HepG2 (cell line): ENCODE data around the gene YBX2. TPM values are rescaled to one million over a fixed set of nuclear protein-coding genes. Genes with fewer than 3 reads are reported as not detected.

ENCODE experiments used
- ISL2 ChIP-seq: sonication (generic); formaldehyde crosslinking; IDR thresholded peaks from 2 replicates; pipeline ENCODE4 v1.5.0; 2020; ENCODE audit warnings: missing genetic modification reagents
- NFKB2 ChIP-seq: sonication (generic); formaldehyde crosslinking; IDR thresholded peaks from 2 replicates; pipeline ENCODE4 v1.4.0; 2020; ENCODE audit warnings: missing genetic modification reagents, borderline replicate concordance
- NFYC ChIP-seq: IDR thresholded peaks from 2 replicates; pipeline ENCODE4 v1.6.1; 2016; ENCODE audit warnings: missing genetic modification reagents, missing compliant biosample characterization
- SRSF4 ChIP-seq: fragments of 200-400 bp; formaldehyde crosslinking; IDR thresholded peaks from one replicate; pipeline ENCODE4 v1.6.1; 2018; ENCODE audit warnings: mild to moderate bottlenecking, low read depth, low read length, moderate library complexity; ENCODE audit not compliant: poor library complexity, severe bottlenecking
- STAG1 ChIP-seq: sonication (generic); formaldehyde crosslinking; IDR thresholded peaks from 2 replicates; pipeline ENCODE4 v1.4.0; 2020; ENCODE audit warnings: missing genetic modification reagents
- TCF7 ChIP-seq: sonication (generic); IDR thresholded peaks from 2 replicates; pipeline ENCODE4 v1.6.1; 2016; ENCODE audit warnings: antibody characterized with exemption, low read depth
- U2AF2 ChIP-seq: fragments of 200-400 bp; formaldehyde crosslinking; IDR thresholded peaks from 2 replicates; pipeline ENCODE4 v1.6.1; 2017; ENCODE audit warnings: low read depth, mild to moderate bottlenecking, low read length
- ZBTB3 ChIP-seq: sonication (generic); formaldehyde crosslinking; IDR thresholded peaks from 2 replicates; pipeline ENCODE4 v1.4.0; 2020; ENCODE audit warnings: low read depth, mild to moderate bottlenecking, moderate library complexity, missing genetic modification reagents, borderline replicate concordance
- ZC3H13 ChIP-seq: sonication (generic); formaldehyde crosslinking; IDR thresholded peaks from 2 replicates; pipeline ENCODE4 v1.8.1; 2023; ENCODE audit warnings: mild to moderate bottlenecking, missing genetic modification reagents, moderate library complexity
- ZFY ChIP-seq: sonication (generic); formaldehyde crosslinking; IDR thresholded peaks from 2 replicates; pipeline ENCODE4 v1.4.0; 2020; ENCODE audit warnings: missing genetic modification reagents
- ZNF562 ChIP-seq: sonication (generic); formaldehyde crosslinking; IDR thresholded peaks from 2 replicates; pipeline ENCODE4 v1.8.0; 2022; ENCODE audit warnings: missing genetic modification reagents, borderline replicate concordance
- ZNF570 ChIP-seq: sonication (generic); formaldehyde crosslinking; IDR thresholded peaks from 2 replicates; pipeline ENCODE4 v1.4.0; 2020; ENCODE audit warnings: mild to moderate bottlenecking, missing genetic modification reagents, borderline replicate concordance
- ZNF678 ChIP-seq: sonication (generic); formaldehyde crosslinking; IDR thresholded peaks from 2 replicates; pipeline ENCODE4 v1.4.0; 2020; ENCODE audit warnings: mild to moderate bottlenecking, missing genetic modification reagents
- ZNF724P ChIP-seq: sonication (generic); formaldehyde crosslinking; IDR thresholded peaks from 2 replicates; pipeline ENCODE4 v1.8.0; 2022; ENCODE audit warnings: missing genetic modification reagents, borderline replicate concordance
- polyA plus RNA-seq, 8 experiments: library from polyadenylated mRNA; depleted of rRNA in 3 of 8; stranded (reverse) in 7 of 8; unstranded in 1 of 8; fragments of >200 nt; fragmentation: Illumina TruSeq in 4 of 8; extraction: Trizol in 4 of 8; gene quantifications; 2 replicates each; pipeline versions ENCODE4 v1.2.1 to v1.2.3, GENCODE V29; 2011 to 2016; ENCODE audit warnings: low read depth in 4 of 8, missing spikeins in 1 of 8, mixed read lengths in 1 of 8; ENCODE audit not compliant: insufficient read depth in 1 of 8
- total RNA-seq, 5 experiments: library from RNA; depleted of rRNA; stranded (reverse); fragments of >200 nt; fragmentation: Illumina TruSeq; extraction: Trizol; gene quantifications; 2 replicates each; pipeline ENCODE4 v1.2.3, GENCODE V29; 2016; ENCODE audit warnings: low read depth in 1 of 5
- TF ChIP-seq, protein P1 (sequence below): sonication (generic); formaldehyde crosslinking; IDR thresholded peaks from 2 replicates; pipeline ENCODE4 v1.4.0; 2020; ENCODE audit warnings: mild to moderate bottlenecking, low read depth, missing genetic modification reagents
- TF ChIP-seq, protein P2 (sequence below), 2 experiments: IDR thresholded peaks; 2 replicates each; pipeline ENCODE4 v1.6.1; 2011 to 2012; ENCODE audit warnings: low read length in 2 of 2, borderline replicate concordance in 1 of 2, low read depth in 1 of 2, mild to moderate bottlenecking in 1 of 2, moderate library complexity in 1 of 2
- TF ChIP-seq, protein P3 (sequence below): sonication (generic); formaldehyde crosslinking; IDR thresholded peaks from 2 replicates; pipeline ENCODE4 v1.4.0; 2020; ENCODE audit warnings: missing genetic modification reagents
- TF ChIP-seq, protein P4 (sequence below): sonication (generic); formaldehyde crosslinking; IDR thresholded peaks from 2 replicates; pipeline ENCODE4 v1.5.0; 2020; ENCODE audit warnings: mild to moderate bottlenecking, low read depth, missing genetic modification reagents, borderline replicate concordance

Gene YBX2
- total and polyA plus RNA-seq, 2 of the 13 experiments (the other 11 are each of a cell fraction or from before 2014, with no cell fraction given) = 0.12 to 0.22 TPM

DNA sequence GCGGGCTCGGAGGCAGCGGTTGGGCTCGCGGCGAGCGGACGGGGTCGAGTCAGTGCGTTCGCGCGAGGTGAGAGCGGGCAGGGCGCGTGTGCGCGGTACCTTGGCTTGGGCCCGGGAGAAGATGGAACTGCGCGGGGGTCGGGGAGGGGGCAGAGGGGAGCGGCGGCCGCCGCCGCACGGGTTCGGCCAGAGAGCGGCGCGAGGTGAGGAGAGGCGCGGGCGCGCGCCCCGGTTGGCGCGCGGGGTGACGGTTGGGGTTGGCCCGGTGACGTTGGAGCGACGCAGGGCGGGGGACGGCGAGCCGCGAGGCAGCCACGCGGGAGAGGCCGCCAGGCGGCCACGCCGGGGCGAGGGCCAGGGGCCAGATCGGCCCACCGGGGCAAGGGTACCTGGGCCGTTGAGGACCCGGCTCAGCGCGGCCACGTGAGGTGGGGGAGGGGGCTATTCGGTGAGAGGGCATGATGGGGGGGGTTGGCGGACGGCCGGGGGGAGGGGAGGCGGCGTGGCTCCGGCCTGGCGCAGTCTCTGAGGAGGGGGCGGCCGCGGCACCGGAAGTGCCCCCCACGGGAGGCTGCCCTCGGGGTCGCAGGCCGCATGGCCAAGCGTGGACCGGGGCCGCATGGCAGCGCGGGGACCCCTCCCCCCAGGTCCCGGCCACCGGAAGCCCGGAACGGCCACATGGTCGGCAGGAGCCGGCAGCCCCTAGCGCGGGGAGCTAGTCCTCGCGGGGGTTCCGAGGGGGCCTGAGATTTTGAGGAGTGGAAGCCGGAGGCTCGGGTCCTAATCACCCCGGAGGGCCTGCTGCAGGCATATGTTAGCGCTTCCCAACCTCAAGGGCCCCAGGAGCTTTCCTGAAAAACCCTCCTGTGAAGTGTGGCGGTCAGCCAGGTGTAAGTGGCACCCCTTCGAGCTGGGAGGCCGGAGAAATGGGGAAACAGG, 13.5 kb upstream of the YBX2 start (continued):
- peak; percentile 52; the same call in 1 of the 2 replicates for TF ChIP-seq ZFY
- TF ChIP-seq ZBTB3 (CRISPR knock-in tag) = no peak
- TF ChIP-seq TCF7 = no peak
- TF ChIP-seq, protein P1, sequence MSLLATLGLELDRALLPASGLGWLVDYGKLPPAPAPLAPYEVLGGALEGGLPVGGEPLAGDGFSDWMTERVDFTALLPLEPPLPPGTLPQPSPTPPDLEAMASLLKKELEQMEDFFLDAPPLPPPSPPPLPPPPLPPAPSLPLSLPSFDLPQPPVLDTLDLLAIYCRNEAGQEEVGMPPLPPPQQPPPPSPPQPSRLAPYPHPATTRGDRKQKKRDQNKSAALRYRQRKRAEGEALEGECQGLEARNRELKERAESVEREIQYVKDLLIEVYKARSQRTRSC (CRISPR knock-in tag) = 0 out of 2 replicates have a peak, but pooled peaks have one; percentile 59
- no peak for TF ChIP-seq NFKB2 (CRISPR knock-in tag)
- TF ChIP-seq SRSF4 = no peak
- 0 out of 2 replicates have a peak, but pooled peaks have one; percentile 5 for TF ChIP-seq ZNF570 (CRISPR knock-in tag)
- TF ChIP-seq, protein P2, sequence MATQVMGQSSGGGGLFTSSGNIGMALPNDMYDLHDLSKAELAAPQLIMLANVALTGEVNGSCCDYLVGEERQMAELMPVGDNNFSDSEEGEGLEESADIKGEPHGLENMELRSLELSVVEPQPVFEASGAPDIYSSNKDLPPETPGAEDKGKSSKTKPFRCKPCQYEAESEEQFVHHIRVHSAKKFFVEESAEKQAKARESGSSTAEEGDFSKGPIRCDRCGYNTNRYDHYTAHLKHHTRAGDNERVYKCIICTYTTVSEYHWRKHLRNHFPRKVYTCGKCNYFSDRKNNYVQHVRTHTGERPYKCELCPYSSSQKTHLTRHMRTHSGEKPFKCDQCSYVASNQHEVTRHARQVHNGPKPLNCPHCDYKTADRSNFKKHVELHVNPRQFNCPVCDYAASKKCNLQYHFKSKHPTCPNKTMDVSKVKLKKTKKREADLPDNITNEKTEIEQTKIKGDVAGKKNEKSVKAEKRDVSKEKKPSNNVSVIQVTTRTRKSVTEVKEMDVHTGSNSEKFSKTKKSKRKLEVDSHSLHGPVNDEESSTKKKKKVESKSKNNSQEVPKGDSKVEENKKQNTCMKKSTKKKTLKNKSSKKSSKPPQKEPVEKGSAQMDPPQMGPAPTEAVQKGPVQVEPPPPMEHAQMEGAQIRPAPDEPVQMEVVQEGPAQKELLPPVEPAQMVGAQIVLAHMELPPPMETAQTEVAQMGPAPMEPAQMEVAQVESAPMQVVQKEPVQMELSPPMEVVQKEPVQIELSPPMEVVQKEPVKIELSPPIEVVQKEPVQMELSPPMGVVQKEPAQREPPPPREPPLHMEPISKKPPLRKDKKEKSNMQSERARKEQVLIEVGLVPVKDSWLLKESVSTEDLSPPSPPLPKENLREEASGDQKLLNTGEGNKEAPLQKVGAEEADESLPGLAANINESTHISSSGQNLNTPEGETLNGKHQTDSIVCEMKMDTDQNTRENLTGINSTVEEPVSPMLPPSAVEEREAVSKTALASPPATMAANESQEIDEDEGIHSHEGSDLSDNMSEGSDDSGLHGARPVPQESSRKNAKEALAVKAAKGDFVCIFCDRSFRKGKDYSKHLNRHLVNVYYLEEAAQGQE (IDR thresholded peaks at IDR 0.05; ENCODE audit: borderline replicate concordance in 1 of 2, low read depth in 1 of 2, low read length in 2 of 2) = no peak; a peak in 1 of 4 replicates
- no peak for TF ChIP-seq ISL2 (CRISPR knock-in tag)
- no peak for TF ChIP-seq NFYC
- no peak for TF ChIP-seq STAG1 (CRISPR knock-in tag)
- TF ChIP-seq, protein P3, sequence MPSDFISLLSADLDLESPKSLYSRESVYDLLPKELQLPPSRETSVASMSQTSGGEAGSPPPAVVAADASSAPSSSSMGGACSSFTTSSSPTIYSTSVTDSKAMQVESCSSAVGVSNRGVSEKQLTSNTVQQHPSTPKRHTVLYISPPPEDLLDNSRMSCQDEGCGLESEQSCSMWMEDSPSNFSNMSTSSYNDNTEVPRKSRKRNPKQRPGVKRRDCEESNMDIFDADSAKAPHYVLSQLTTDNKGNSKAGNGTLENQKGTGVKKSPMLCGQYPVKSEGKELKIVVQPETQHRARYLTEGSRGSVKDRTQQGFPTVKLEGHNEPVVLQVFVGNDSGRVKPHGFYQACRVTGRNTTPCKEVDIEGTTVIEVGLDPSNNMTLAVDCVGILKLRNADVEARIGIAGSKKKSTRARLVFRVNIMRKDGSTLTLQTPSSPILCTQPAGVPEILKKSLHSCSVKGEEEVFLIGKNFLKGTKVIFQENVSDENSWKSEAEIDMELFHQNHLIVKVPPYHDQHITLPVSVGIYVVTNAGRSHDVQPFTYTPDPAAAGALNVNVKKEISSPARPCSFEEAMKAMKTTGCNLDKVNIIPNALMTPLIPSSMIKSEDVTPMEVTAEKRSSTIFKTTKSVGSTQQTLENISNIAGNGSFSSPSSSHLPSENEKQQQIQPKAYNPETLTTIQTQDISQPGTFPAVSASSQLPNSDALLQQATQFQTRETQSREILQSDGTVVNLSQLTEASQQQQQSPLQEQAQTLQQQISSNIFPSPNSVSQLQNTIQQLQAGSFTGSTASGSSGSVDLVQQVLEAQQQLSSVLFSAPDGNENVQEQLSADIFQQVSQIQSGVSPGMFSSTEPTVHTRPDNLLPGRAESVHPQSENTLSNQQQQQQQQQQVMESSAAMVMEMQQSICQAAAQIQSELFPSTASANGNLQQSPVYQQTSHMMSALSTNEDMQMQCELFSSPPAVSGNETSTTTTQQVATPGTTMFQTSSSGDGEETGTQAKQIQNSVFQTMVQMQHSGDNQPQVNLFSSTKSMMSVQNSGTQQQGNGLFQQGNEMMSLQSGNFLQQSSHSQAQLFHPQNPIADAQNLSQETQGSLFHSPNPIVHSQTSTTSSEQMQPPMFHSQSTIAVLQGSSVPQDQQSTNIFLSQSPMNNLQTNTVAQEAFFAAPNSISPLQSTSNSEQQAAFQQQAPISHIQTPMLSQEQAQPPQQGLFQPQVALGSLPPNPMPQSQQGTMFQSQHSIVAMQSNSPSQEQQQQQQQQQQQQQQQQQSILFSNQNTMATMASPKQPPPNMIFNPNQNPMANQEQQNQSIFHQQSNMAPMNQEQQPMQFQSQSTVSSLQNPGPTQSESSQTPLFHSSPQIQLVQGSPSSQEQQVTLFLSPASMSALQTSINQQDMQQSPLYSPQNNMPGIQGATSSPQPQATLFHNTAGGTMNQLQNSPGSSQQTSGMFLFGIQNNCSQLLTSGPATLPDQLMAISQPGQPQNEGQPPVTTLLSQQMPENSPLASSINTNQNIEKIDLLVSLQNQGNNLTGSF = 0 out of 2 replicates have a peak, but pooled peaks have one; percentile 38
- peak; percentile 68; the same call in 1 of the 2 replicates for TF ChIP-seq ZC3H13 (CRISPR knock-in tag)
- TF ChIP-seq U2AF2 = no peak
- TF ChIP-seq ZNF678 (CRISPR knock-in tag) = no peak
- TF ChIP-seq, protein P4, sequence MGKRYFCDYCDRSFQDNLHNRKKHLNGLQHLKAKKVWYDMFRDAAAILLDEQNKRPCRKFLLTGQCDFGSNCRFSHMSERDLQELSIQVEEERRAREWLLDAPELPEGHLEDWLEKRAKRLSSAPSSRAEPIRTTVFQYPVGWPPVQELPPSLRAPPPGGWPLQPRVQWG = no peak
- TF ChIP-seq ZNF724P (CRISPR knock-in tag) = 0 out of 2 replicates have a peak, but pooled peaks have one; percentile 54
- TF ChIP-seq ZNF562 (CRISPR knock-in tag) = no peak
